H1 (cell line): ENCODE measurements around the gene RNF146. TPM values are rescaled to one million over a fixed set of nuclear protein-coding genes. Genes with fewer than 3 reads are reported as not detected.

Experiments used
- CTCF ChIA-PET: fragments of 300-600 bp; sonication (Branson Sonifier 250); formaldehyde crosslinking; loops from one replicate; lab custom pipeline; 2021; ENCODE audit not compliant: partially characterized antibody; lab: Charles Lee
- POLR2A ChIA-PET: fragments of 300-600 bp; sonication (Branson Sonifier 250); formaldehyde crosslinking; loops from one replicate; lab custom pipeline; 2021; ENCODE audit warnings: inconsistent platforms; ENCODE audit not compliant: partially characterized antibody; lab: Charles Lee
- DNase-seq, 2 experiments: peaks; one replicate each; pipeline versions ENCODE4 v3.0.0 to v3.0.0-alpha.2; 2010 to 2022; ENCODE audit warnings: low spot score in 2 of 2, low read depth in 1 of 2, mixed read lengths in 1 of 2
- FAIRE-seq: peaks from 2 replicates; lab custom pipeline; 2011; peaks lifted over from hg19 to GRCh38; lab: Jason Lieb, UNC
- H2AFZ ChIP-seq: 2 replicates; pipeline ENCODE4 v1.8.1; 2012; ENCODE audit warnings: low read length, inconsistent platforms
- H2AK5ac ChIP-seq: 2 replicates; pipeline ENCODE4 v1.6.1; 2013; ENCODE audit warnings: low read depth, low read length
- H2BK120ac ChIP-seq: replicated peaks from 2 replicates; pipeline ENCODE3; 2013; ENCODE audit warnings: low read depth, low read length, inconsistent platforms
- H2BK12ac ChIP-seq: 2 replicates; pipeline ENCODE4 v1.6.1; 2013; ENCODE audit warnings: low read depth, low read length
- H2BK15ac ChIP-seq: 2 replicates; pipeline ENCODE4 v1.6.1; 2013; ENCODE audit warnings: low read length
- H2BK20ac ChIP-seq: 2 replicates; pipeline ENCODE4 v1.6.1; 2013; ENCODE audit warnings: low read length
- H2BK5ac ChIP-seq: 2 replicates; pipeline ENCODE4 v1.6.1; 2013; ENCODE audit warnings: low read depth, low read length
- H3K14ac ChIP-seq: 2 replicates; pipeline ENCODE4 v1.6.1; 2013; ENCODE audit warnings: inconsistent platforms; ENCODE audit not compliant: insufficient read length
- H3K18ac ChIP-seq: 2 replicates; pipeline ENCODE4 v1.6.1; 2013; ENCODE audit warnings: low read length; ENCODE audit errors: extremely low read depth
- H3K23ac ChIP-seq: 2 replicates; pipeline ENCODE4 v1.6.1; 2013; ENCODE audit warnings: inconsistent platforms; ENCODE audit not compliant: insufficient read length
- H3K23me2 ChIP-seq: 2 replicates; pipeline ENCODE4 v1.6.1; 2013; ENCODE audit warnings: low read depth, low read length
- H3K27ac ChIP-seq: 2 replicates; pipeline ENCODE4 v1.6.1; 2011; ENCODE audit warnings: low read depth, low read length, inconsistent platforms
- H3K27me3 ChIP-seq, 4 experiments: replicated peaks in 1 of 4; 1 replicate in 1 of 4; 2 replicates in 3 of 4; pipeline versions ENCODE4 v1.6.1 to v1.8.1; 2011 to 2013; ENCODE audit warnings: low read length in 3 of 4, mild to moderate bottlenecking in 3 of 4, inconsistent platforms in 2 of 4, mixed read lengths in 2 of 4, moderate library complexity in 1 of 4; ENCODE audit not compliant: control insufficient read depth in 3 of 4, insufficient read depth in 3 of 4; ENCODE audit errors: extremely low read depth in 1 of 4
- H3K36me3 ChIP-seq, 4 experiments: 2 replicates each; pipeline versions ENCODE4 v1.6.1 to v1.8.1; 2011 to 2013; ENCODE audit warnings: mild to moderate bottlenecking in 4 of 4, low read length in 3 of 4, moderate library complexity in 2 of 4, control low read depth in 1 of 4, inconsistent platforms in 1 of 4; ENCODE audit not compliant: insufficient read depth in 4 of 4, control insufficient read depth in 2 of 4
- H3K4ac ChIP-seq: replicated peaks from 2 replicates; pipeline ENCODE3; 2013; ENCODE audit warnings: low read length, low read depth, mixed read lengths, inconsistent platforms; ENCODE audit not compliant: insufficient read length
- H3K4me1 ChIP-seq, 4 experiments: replicated peaks in 1 of 4; 1 replicate in 1 of 4; 2 replicates in 3 of 4; pipeline versions ENCODE4 v1.6.1 to v1.8.1; 2011 to 2013; ENCODE audit warnings: low read length in 3 of 4, inconsistent platforms in 2 of 4, mixed read lengths in 1 of 4; ENCODE audit not compliant: insufficient read depth in 4 of 4, control insufficient read depth in 3 of 4
- H3K4me2 ChIP-seq, 2 experiments: 2 replicates each; pipeline versions ENCODE4 v1.6.1 to v1.8.1; 2011 to 2013; ENCODE audit warnings: low read depth in 2 of 2, low read length in 2 of 2, control low read depth in 1 of 2, inconsistent platforms in 1 of 2, mild to moderate bottlenecking in 1 of 2; ENCODE audit not compliant: insufficient read depth in 1 of 2
- H3K4me3 ChIP-seq, 4 experiments: fragments of 200-600, 300-600 bp in 1 of 4; sonication (generic), shearing (Covaris generic), sonication (Bioruptor Twin) in 1 of 4; 2 replicates each; pipeline versions ENCODE4 v1.5.1 to v1.8.1; 2011 to 2016; ENCODE audit warnings: low read length in 4 of 4, low read depth in 3 of 4, control low read depth in 2 of 4, inconsistent platforms in 2 of 4, mild to moderate bottlenecking in 2 of 4, mixed read lengths in 1 of 4, moderate library complexity in 1 of 4; ENCODE audit not compliant: insufficient read depth in 2 of 4; ENCODE audit errors: extremely low read depth in 1 of 4
- H3K56ac ChIP-seq: replicated peaks from 2 replicates; pipeline ENCODE3; 2013; ENCODE audit warnings: low read depth, mild to moderate bottlenecking, mixed read lengths, low read length, inconsistent platforms; ENCODE audit not compliant: insufficient read length
- H3K79me1 ChIP-seq: 2 replicates; pipeline ENCODE4 v1.6.1; 2013; ENCODE audit warnings: low read depth, low read length, control low read depth
- H3K79me2 ChIP-seq, 2 experiments: 2 replicates each; pipeline versions ENCODE4 v1.6.1 to v1.8.1; 2012 to 2013; ENCODE audit warnings: low read length in 2 of 2, mild to moderate bottlenecking in 2 of 2, inconsistent platforms in 1 of 2; ENCODE audit not compliant: insufficient read depth in 2 of 2, control insufficient read depth in 1 of 2
- H3K9ac ChIP-seq, 4 experiments: replicated peaks in 1 of 4; 1 replicate in 1 of 4; 2 replicates in 3 of 4; pipeline versions ENCODE4 v1.6.1 to v1.8.1; 2011 to 2013; ENCODE audit warnings: low read depth in 3 of 4, low read length in 3 of 4, control low read depth in 2 of 4, mild to moderate bottlenecking in 2 of 4, moderate library complexity in 2 of 4, inconsistent platforms in 1 of 4; ENCODE audit errors: extremely low read depth in 1 of 4
- H3K9me3 ChIP-seq, 2 experiments: 2 replicates each; pipeline versions ENCODE4 v1.6.1 to v1.8.1; 2012 to 2013; ENCODE audit warnings: mild to moderate bottlenecking in 2 of 2, moderate library complexity in 2 of 2, control low read depth in 1 of 2, inconsistent platforms in 1 of 2, low read depth in 1 of 2, low read length in 1 of 2, mixed read lengths in 1 of 2; ENCODE audit not compliant: insufficient read depth in 2 of 2
- H4K20me1 ChIP-seq, 2 experiments: replicated peaks in 1 of 2; 2 replicates each; pipeline versions ENCODE3 to v1.8.1; 2011 to 2013; ENCODE audit warnings: inconsistent platforms in 2 of 2, low read length in 2 of 2, mild to moderate bottlenecking in 1 of 2; ENCODE audit not compliant: insufficient read depth in 2 of 2, control insufficient read depth in 1 of 2
- H4K5ac ChIP-seq: 2 replicates; pipeline ENCODE4 v1.6.1; 2013; ENCODE audit warnings: low read length, low read depth, mixed read lengths, inconsistent platforms; ENCODE audit not compliant: insufficient read length
- H4K8ac ChIP-seq: 2 replicates; pipeline ENCODE4 v1.8.0; 2013; ENCODE audit warnings: mild to moderate bottlenecking, moderate library complexity, low read length, inconsistent platforms; ENCODE audit not compliant: insufficient read depth; ENCODE audit errors: extremely low read depth
- H4K91ac ChIP-seq: replicated peaks from 2 replicates; pipeline ENCODE3; 2013; ENCODE audit warnings: low read length, mixed read lengths, inconsistent platforms; ENCODE audit not compliant: insufficient read length
- BACH1 ChIP-seq: IDR thresholded peaks from 2 replicates; pipeline ENCODE4 v1.6.1; 2012; ENCODE audit warnings: low read length, improper control_type of control experiment
- CTCF ChIP-seq, 3 experiments: IDR thresholded peaks; 1 replicate in 2 of 3; 2 replicates in 1 of 3; pipeline versions ENCODE4 v1.5.1 to v1.6.1; 2011; ENCODE audit warnings: low read length in 3 of 3, mild to moderate bottlenecking in 3 of 3, inconsistent platforms in 2 of 3, low read depth in 1 of 3, moderate library complexity in 1 of 3; ENCODE audit not compliant: insufficient read depth in 1 of 3; ENCODE audit errors: control extremely low read depth in 1 of 3
- HDAC6 ChIP-seq: IDR thresholded peaks from one replicate; pipeline ENCODE4 v1.7.1; 2012; ENCODE audit warnings: low read depth, mild to moderate bottlenecking, inconsistent platforms, low read length, moderate library complexity
- JUN ChIP-seq: IDR thresholded peaks from 2 replicates; pipeline ENCODE4 v1.6.1; 2011; ENCODE audit warnings: low read depth, mild to moderate bottlenecking, improper control_type of control experiment, low read length
- KDM4A ChIP-seq: IDR thresholded peaks from one replicate; pipeline ENCODE4 v1.7.1; 2012; ENCODE audit warnings: low read depth, mild to moderate bottlenecking, moderate library complexity, low read length, inconsistent platforms; ENCODE audit not compliant: severe bottlenecking
- NRF1 ChIP-seq: IDR thresholded peaks from 2 replicates; pipeline ENCODE4 v1.6.1; 2011; ENCODE audit warnings: mild to moderate bottlenecking, low read depth, low read length, improper control_type of control experiment
- RFX5 ChIP-seq: IDR thresholded peaks from 2 replicates; pipeline ENCODE4 v1.6.1; 2011; ENCODE audit warnings: low read depth, low read length, improper control_type of control experiment, borderline replicate concordance
- SAP30 ChIP-seq: fragments of 300-600 bp; sonication (generic); IDR thresholded peaks from 2 replicates; pipeline ENCODE4 v1.7.1; 2012; ENCODE audit warnings: low read length, moderate library complexity, mild to moderate bottlenecking, inconsistent platforms; ENCODE audit not compliant: insufficient read depth, insufficient replicate concordance
- SP4 ChIP-seq: IDR thresholded peaks from 2 replicates; pipeline ENCODE4 v1.6.1; 2012; ENCODE audit warnings: low read length, inconsistent platforms
- SRF ChIP-seq: IDR thresholded peaks from 2 replicates; pipeline ENCODE4 v1.6.1; 2011; ENCODE audit warnings: mild to moderate bottlenecking, low read depth, low read length, moderate library complexity
- SUZ12 ChIP-seq: fragments of 200-600 bp; sonication (generic); IDR thresholded peaks from 2 replicates; pipeline ENCODE4 v1.6.1; 2012; ENCODE audit warnings: mild to moderate bottlenecking, inconsistent platforms, low read length, moderate library complexity, mixed read lengths
- TCF12 ChIP-seq: IDR thresholded peaks from 2 replicates; pipeline ENCODE4 v1.6.1; 2011; ENCODE audit warnings: low read depth, mild to moderate bottlenecking, low read length
- WGBS, 2 experiments: shearing (Covaris generic) in 1 of 2; methylation state at CpG; one replicate each; pipeline versions ENCODE4 v1.1.6 to v1.1.7; 2013 to 2015; ENCODE audit warnings: low lambda C conversion rate in 2 of 2, mixed read lengths in 2 of 2, inconsistent platforms in 1 of 2, low coverage in 1 of 2, missing lambda C conversion rate in 1 of 2; ENCODE audit not compliant: insufficient replicate concordance in 2 of 2, insufficient coverage in 1 of 2, insufficient read length in 1 of 2; ENCODE audit errors: extremely low coverage in 1 of 2, missing lambda C conversion rate in 1 of 2; 5-methylcytosine and 5-hydroxymethylcytosine counted together
- polyA plus RNA-seq, 7 experiments: library from polyadenylated mRNA; depleted of rRNA in 3 of 7; stranded (reverse) in 5 of 7; unstranded in 2 of 7; fragments of >200 nt in 5 of 7; fragments of 200-250 nt in 2 of 7; gene quantifications; 1 replicate in 5 of 7; 2 replicates in 1 of 7; 4 replicates in 1 of 7; pipeline versions ENCODE4 v1.2.1 to v1.2.3, GENCODE V29; 2011 to 2013; ENCODE audit warnings: missing spikeins in 2 of 7, mixed read lengths in 2 of 7
- total RNA-seq: library from RNA; stranded (reverse); fragmentation: NEBNext Ultra II Directional; extraction: Animal tissue kit (Norgen Biotek cat#: 25700); gene quantifications from 2 replicates; pipeline ENCODE4 v1.2.1, GENCODE V29; 2021

Gene RNF146
- total and polyA plus RNA-seq, 2 of the 8 experiments (the other 6 are each of a cell fraction or from before 2014, with no cell fraction given), result 16.1 to 30.8 TPM

GRCh38 chr6:127279815-127280214 is 13.2 kb downstream of the RNF146 start:
- POLR2A ChIA-PET, result no interaction called here
- no peak for TF ChIP-seq RFX5
- TF ChIP-seq NRF1, result no peak
- no peak for TF ChIP-seq SUZ12
- no peak for TF ChIP-seq CTCF (IDR thresholded peaks at IDR 0.05; ENCODE audit: control extremely low read depth in 1 of 3, insufficient read depth in 1 of 3, low read depth in 1 of 3, low read length in 3 of 3)
- no peak for TF ChIP-seq KDM4A
- TF ChIP-seq SP4, result no peak
- no peak for TF ChIP-seq JUN
- TF ChIP-seq SAP30, result no peak
- TF ChIP-seq TCF12, result no peak
- TF ChIP-seq SRF, result no peak
- TF ChIP-seq HDAC6, result no peak
- no peak for TF ChIP-seq BACH1

More at GRCh38 chr6:127279815-127280214, 13.2 kb downstream of the RNF146 start:
- FAIRE-seq (no peak), DNase-seq (no peak)
- no peak overlapping the region for H2BK20ac ChIP-seq
- no peak overlapping the region for H3K9ac ChIP-seq
- H3K4me1 ChIP-seq, result no peaks in the 10 kb centered on the region
- H3K4me2 ChIP-seq, result no peak overlapping the region
- no peak overlapping the region for H3K4ac ChIP-seq
- H3K79me2 ChIP-seq, result peaks cover 0 to 53% of the 10 kb centered on the region in 2 experiments; a peak in 3 of 4 replicates
- H3K23ac ChIP-seq, result no peak overlapping the region
- H3K27me3 ChIP-seq, result no peaks in the 10 kb centered on the region
- H3K23me2 ChIP-seq, result no peaks in the 10 kb centered on the region
- H2AK5ac ChIP-seq, result no peak overlapping the region
- peaks cover 4% of the 10 kb centered on the region for H3K79me1 ChIP-seq
- no peaks in the 10 kb centered on the region for H3K9me3 ChIP-seq
- H3K14ac ChIP-seq, result no peak overlapping the region
- 83% methylated on average over 1 of the region's 1 CpG; no CpG with 5 or more reads in 1 of the 2 experiments for WGBS, 2 experiments
- no peak overlapping the region for H2BK15ac ChIP-seq
- CTCF ChIA-PET, result interaction anchor here (1.4 kb wide), 1 partner anchor 13 kb away, joined by 4 read pairs; the partner anchor contains the start of gene RNF146
- no peak overlapping the region for H2BK120ac ChIP-seq
- H4K5ac ChIP-seq, result no peak overlapping the region
- no peak overlapping the region for H3K4me3 ChIP-seq
- no peak overlapping the region for H4K8ac ChIP-seq
- H4K91ac ChIP-seq, result no peak overlapping the region
- H2BK12ac ChIP-seq, result no peak overlapping the region
- H3K18ac ChIP-seq, result no peak overlapping the region
- peaks cover 0 to 33% (median 7%) of the 10 kb centered on the region in 4 experiments; a peak in 6 of 8 replicates for H3K36me3 ChIP-seq
- H3K27ac ChIP-seq, result no peak overlapping the region
- H2AFZ ChIP-seq, result no peak overlapping the region
- H4K20me1 ChIP-seq, result peaks cover 6 to 13% of the 10 kb centered on the region in 2 experiments
- no peak overlapping the region for H3K56ac ChIP-seq
- H2BK5ac ChIP-seq, result no peak overlapping the region
